ENCODE data around the gene CISD2.
A peak's percentile ranks its signal among the peaks of the same experiment; 100 is the strongest.
"Not testable (repeated sequence)": the region's sequence is repeated elsewhere in the genome, so short reads cannot be mapped to it uniquely, and the experiment has no call there.

CISD2 gene

GRCh38 chr4:102868781-102869568, at the start of gene CISD2:
CISD2 (plus strand) TSS chr4:102868992; CDS start chr4:102869085, 93 bp downstream.
- peak; percentile 88 for DNase-seq (ENCODE audit: low spot score)

DNA sequence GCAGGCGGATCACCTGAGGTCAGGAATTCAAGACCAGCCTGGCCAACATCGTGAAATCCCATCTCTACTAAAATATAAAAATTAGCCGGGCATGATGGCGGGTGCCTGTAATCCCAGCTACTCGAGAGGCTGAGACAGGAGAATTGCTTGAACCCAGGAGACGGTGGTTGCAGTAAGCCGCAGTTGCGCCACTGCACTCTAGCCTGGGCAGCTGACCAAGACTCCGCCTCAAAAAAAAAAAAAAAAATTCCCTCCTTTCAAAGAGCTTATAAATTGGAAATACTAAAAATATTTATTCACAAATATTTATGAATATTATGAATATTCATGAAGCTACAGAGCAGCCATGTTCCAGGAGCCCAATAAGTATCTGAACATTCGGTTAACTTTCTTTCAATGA, 49.7 kb upstream of the CISD2 start:
- DNase-seq (ENCODE audit: low spot score): not testable (repeated sequence)

- peak; percentile 45 for DNase-seq (ENCODE audit: low spot score)
Observed at GRCh38 chr4:102819588-102820365, 49.0 kb upstream of the CISD2 start.

DNA sequence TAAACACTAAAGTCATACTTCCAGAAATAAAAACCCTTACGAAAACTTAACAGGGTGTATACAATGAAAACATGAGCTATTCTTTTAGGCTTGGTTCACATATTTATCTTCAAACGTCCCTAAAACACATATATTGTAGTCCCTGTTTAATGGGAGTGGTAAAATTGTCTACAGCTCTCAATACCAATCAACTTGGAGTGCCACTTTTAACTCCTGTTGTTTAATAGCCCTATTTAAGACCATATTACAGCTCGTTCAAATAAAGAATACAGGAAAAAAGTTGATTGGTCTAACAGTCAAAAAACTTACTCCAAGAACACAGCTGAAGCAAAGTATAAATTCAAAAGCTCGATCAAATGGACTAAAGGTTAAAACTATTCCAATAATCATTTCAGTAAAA, 45.3 kb upstream of the CISD2 start:
- DNase-seq (ENCODE audit: low spot score): no peak

DNA sequence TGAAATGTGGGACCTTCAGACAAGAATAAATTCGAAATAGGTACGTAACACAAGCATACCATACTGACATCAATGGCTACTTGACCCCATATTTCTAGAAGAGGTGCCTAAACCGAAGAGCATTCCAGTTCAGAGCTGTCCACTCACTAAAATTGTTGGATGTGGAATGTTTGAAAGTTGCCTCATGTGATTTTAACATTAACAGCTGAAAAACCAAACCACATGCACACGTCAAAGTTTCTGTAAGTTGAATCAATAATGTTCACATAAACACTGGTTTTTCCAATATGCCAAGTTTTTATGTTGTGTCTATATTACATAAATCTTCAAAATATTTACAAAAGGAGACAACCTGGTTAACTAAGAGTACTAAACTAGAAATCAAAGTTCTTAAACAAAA, 44.9 kb upstream of the CISD2 start:
- DNase-seq (ENCODE audit: low spot score): no peak

DNA sequence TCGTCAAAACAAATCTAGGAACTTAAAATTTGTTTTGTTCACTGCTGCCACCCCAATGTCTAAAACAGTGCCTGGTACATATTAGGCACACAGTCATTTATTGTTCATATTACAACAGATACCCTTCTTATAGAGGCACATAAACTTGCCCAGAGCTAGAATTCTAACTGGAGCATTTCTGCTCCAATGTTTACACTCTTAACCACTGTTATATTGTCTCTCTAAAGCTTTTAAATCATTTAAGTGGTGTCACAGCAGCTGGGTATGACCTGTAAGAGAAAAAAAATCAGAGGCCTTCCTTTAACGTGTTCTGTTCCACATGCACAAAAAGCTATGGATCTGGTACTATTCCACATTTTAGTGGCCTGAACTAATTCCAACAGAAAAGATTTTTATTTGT, 44.4 kb upstream of the CISD2 start:
- DNase-seq (ENCODE audit: low spot score): no peak

DNA sequence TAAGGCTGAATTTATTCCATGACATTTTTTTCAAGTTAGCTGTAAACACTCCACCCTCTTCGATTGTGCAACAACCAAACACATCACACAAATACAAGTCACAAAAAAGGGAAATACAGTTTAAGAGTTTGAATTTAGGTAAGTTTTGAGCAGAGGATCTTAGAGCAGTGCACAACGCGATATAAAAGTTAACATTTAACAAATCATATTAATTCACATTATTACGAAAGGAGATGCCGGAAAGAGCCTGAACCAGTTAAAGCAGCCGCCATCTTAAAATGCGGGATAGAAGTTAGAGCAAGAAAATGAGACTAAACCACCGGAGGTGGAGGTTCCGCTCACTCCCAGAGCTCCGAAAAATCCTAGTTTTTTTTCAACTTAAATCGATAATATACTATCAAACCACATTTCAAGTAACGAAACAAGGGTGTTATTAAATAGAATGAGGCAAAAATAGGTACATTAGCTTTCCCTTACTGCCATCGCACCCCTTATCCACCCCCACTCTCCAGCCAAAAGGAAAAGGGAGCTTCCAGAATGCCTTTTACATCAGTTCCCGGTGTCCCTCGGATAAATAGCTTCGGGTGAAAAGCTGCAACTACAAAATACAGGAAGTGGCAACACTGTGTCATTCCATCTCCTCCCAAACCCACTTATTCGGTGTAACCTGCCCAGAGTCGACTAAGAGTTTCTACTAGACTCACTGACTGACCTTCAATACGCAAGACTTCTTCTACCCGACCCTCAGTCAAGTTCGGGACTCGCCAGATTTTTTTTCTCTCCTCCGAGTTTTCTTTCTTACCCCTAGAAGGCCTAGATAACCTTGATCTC, 43.3 kb upstream of the CISD2 start:
- DNase-seq (ENCODE audit: low spot score): peak; percentile 45

- no peak for DNase-seq (ENCODE audit: low spot score)
Observed at GRCh38 chr4:102826105-102826889, 42.5 kb upstream of the CISD2 start.

DNA sequence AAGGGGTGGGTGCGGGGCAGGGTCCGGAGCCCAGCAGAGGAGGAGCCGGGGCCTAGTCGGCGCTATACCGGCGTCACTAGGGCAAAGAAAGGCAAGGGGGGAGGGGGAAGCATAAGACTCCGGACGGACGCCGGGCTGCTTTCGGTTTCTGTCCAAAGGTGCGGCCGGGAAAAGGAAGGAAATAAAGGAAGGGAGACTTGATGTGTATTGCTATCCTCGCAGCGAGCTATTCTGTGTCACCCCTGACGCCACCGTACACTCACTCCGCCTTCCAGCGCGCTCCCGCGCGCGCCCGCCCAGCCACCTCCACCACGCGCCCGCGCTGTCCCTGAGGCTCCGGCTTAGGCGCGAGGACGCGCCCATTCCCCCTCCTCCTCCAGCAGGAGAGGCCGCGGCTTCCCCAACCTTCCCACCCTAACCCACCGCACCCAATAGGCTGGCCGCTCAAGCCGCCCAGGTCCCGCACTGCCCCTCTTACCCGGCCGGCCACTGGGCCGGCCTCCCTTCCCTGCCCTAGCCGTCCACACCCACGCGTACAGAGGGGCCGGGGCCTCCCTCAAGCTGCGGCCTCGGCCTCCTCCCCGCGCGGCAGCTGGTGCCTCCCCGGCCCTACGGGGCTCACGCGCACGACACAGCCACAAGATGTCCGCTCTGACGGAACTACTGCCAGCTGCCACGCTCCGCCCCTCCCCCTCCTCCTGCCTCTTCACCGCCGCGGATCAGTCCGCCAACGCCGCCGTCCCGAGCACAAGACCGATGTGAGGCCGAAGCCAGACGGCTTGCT, 41.7 kb upstream of the CISD2 start, which contains the start of gene UBE2D3:
UBE2D3 (minus strand) TSS at position 662 of the 784 bp plus-strand sequence. CDS start 1,043 bp downstream, outside the sequence.
- DNase-seq (ENCODE audit: low spot score): peak; percentile 94

- DNase-seq (ENCODE audit: low spot score): peak; percentile 99
Observed at GRCh38 chr4:102827674-102828496, 40.9 kb upstream of the CISD2 start.

GRCh38 chr4:102828497-102828808, 40.3 kb upstream of the CISD2 start:
- no peak for DNase-seq (ENCODE audit: low spot score)

DNA sequence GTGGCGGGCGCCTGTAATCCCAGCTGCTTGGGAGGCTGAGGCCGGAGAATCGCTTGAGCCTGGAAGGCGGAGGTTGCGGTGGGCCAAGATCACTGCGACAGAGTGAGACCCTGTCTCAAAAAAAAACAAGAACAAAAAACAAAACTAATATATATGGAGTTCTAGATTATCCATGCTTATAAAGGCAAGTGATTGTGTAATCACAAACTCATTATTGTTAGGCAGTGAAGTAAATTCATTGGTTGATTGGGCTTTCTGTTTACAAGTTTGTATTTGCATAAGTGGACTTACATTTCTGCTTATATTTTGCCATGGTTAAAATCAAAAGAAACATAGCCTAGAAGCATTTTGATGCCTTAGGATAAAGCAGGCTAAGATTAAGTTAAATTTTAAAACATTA, 39.0 kb upstream of the CISD2 start:
- DNase-seq (ENCODE audit: low spot score): no peak

DNA sequence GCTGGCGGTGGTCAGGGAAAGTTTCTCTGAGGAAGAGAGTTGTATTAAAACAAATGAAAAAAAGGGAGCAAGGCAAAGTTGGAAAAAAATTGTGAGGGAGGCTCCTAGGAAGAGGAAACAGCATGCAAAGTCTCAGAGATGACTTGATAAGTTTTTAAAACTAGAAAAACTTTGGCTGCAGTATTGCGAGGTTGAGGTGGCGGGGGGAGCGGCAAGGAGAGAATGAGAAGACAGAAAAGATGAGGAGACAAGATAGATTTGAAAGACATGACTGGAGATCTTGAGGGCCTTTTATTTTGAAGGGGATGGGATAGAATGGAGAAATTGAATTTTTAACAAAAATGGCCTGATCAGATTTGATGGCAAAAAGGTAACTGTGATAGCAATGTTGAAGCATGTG, 36.7 kb upstream of the CISD2 start:
- DNase-seq (ENCODE audit: low spot score): no peak

- no peak for DNase-seq (ENCODE audit: low spot score)
Observed at GRCh38 chr4:102832667-102833066, 36.1 kb upstream of the CISD2 start.

DNA sequence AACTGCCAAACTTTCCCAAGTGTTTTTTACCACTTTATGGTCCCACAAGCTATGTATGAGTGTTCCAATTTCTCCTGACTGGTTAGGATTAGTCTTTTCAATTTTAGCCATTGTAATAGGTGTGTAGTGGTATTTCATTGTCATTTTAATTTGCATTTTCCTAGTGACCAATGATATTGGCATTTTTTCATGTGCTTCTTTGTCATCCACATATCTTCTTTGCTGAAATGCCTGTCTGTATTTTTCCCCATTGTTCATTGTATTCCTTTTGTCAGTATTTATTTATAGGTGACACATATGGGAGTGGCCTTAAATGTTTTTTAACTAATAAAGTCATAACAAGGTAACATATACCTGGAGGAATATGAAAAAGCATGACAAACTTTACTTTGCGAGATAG, 32.2 kb upstream of the CISD2 start:
- no peak for DNase-seq (ENCODE audit: low spot score)

GRCh38 chr4:102842367-102842766, 26.4 kb upstream of the CISD2 start:
- DNase-seq (ENCODE audit: low spot score): no peak

DNA sequence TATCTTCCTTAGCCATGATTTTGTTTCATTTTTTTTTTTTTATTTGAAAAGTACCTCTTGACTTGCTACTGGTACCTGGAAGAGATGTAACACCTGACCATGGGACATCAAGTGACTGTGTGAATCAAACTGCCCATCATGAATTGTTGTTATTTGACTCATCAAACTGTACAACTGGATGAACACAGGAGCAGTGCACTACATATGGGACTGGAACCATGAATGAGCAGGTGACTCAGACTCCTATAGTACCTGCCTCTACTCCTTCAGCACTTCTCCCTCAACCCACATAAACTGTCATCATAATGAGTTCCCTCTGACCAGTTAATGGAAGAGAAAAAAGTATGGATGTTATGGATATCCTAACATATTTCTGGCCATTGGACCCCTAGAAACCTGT, 25.5 kb upstream of the CISD2 start:
- no peak for DNase-seq (ENCODE audit: low spot score)

GRCh38 chr4:102843938-102844337, 24.9 kb upstream of the CISD2 start:
- DNase-seq (ENCODE audit: low spot score): no peak

DNA sequence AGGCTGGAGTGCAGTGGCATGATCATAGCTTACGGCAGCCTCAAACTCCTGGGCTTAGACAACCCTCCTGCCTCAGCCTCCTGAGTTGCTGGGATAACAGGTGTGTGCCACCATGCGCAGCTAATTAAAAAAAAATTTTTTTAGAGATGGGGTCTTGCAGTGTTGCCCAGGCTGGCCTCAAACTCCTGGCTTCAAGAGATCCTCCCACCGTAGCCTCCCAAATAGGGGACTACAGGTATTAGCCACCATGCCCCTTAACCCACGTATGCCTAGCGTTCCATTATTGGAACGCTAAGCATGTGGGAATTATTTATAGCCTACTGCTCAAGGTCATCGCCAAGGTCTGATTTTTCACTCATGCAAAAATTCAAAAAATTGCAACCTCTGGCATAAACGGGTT, 21.1 kb upstream of the CISD2 start:
- DNase-seq (ENCODE audit: low spot score): no peak

- no peak for DNase-seq (ENCODE audit: low spot score)
Observed at GRCh38 chr4:102849579-102850104, 19.1 kb upstream of the CISD2 start.
